SK-N-SH (cell line): Measurements from ENCODE around the gene EEF1AKMT4.
A peak's percentile ranks its signal among the peaks of the same experiment; 100 is the strongest.

Source experiments
- CHD2 ChIP-seq: fragments of 150-350 bp; IDR thresholded peaks from 2 replicates; pipeline ENCODE4 v1.6.1; 2018; ENCODE audit warnings: low read length; ENCODE audit not compliant: partially characterized antibody
- CTCF ChIP-seq: fragments of 200-600 bp; sonication (generic); IDR thresholded peaks from 2 replicates; pipeline ENCODE4 v1.6.1; 2017; ENCODE audit warnings: antibody characterized with exemption, mild to moderate bottlenecking, moderate library complexity
- EZH2phosphoT487 ChIP-seq: fragments of 200-600 bp; sonication (generic); IDR thresholded peaks from 2 replicates; pipeline ENCODE4 v1.6.1; 2017; ENCODE audit warnings: low read depth, mixed run types, mild to moderate bottlenecking, antibody characterized with exemption, moderate library complexity, borderline replicate concordance
- RAD21 ChIP-seq: IDR thresholded peaks from 2 replicates; pipeline ENCODE4 v1.6.1; 2012; ENCODE audit warnings: mild to moderate bottlenecking, low read length
- RFX5 ChIP-seq: IDR thresholded peaks from 2 replicates; pipeline ENCODE4 v1.6.1; 2012; ENCODE audit warnings: mild to moderate bottlenecking, improper control_type of control experiment, low read length
- YY1 ChIP-seq: IDR thresholded peaks from 2 replicates; pipeline ENCODE4 v1.4.0; 2012; ENCODE audit warnings: low read depth, mild to moderate bottlenecking

DNA sequence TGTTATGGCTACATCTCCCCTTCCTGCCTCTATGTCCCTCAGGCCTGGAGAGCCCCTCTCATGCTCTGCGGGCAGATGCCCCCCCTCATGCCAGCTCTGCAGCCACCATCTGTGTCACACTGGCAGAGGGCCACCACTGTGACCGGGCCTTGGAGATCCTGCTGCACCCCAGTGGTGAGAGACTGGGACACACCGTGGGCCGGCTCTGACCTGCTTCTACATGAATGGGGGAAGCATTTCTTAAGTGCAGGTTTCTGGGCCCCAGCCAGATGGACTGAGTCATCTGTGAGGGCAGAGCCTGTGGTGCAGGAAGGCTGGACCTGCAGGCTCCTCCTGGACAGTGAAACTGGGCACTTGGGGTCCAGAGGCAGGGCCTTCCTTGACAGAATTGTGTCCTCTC lies 15.2 kb upstream of the EEF1AKMT4 start:
- TF ChIP-seq YY1 (no peak), RAD21 (peak; percentile 68), CHD2 (peak; percentile 34), EZH2phosphoT487 (no peak), RFX5 (no peak), CTCF (peak; percentile 29)
